ENCODE data around the gene PLCB4.
A peak's percentile ranks its signal among the peaks of the same experiment; 100 is the strongest.

PLCB4 gene

DNA sequence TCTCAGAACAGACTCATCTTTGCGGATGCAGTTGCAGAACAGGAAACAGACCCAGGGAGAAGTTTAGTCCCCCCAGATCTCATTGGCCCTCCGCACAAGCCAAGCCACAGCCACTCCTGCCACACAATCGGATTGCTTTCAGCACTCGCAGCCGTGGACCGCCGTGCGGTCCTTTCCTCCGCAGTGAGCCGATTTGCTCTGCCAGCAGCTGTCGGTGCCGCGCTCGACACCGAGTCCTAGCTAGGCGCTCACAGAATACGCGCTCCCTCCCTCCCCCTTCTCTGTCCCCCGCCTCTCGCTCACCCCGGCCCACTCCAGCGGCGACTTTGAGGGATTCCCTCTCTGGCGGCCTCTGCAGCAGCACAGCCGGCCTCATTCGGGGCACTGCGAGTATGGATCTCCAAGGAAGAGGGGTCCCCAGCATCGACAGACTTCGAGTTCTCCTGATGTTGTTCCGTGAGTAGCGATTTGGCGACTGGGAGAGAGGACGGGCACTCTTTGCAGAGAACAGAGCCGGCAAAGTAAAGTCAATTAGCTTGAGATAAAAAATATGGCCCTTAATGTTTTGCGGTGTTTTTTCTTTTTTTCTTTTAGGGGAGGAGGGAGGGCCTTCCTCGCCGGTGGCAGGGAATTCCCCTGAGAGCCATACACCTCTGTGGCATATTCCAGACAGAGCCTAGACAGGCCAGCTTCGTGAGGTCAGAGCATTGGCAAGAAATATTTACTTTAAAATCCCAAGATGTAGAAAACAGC lies 445.8 kb downstream of the PLCB4 start, which contains the start of gene LAMP5:
Gene LAMP5, plus strand, starts transcription at position 130 of the 753 bp plus-strand sequence. Its CDS starts 263 bp downstream, at position 393.
- Histone ChIP-seq H3K4ac (ENCODE audit: low read depth, low read length) (no peak within 1 kb of the TSS), H3K36me3 (ENCODE audit: control insufficient read depth in 1 of 2, insufficient read depth in 2 of 2, low read length in 2 of 2) (no peaks in the 10 kb centered on the region), H3K27ac (ENCODE audit: low read depth, low read length) (no peak within 1 kb of the TSS), H2BK120ac (ENCODE audit: insufficient read depth, low read length, poor library complexity) (no peak within 1 kb of the TSS), H3K9ac (ENCODE audit: low read length) (no peak within 1 kb of the TSS), H4K91ac (ENCODE audit: low read depth, low read length) (no peak within 1 kb of the TSS), H2BK12ac (ENCODE audit: low read length) (no peak within 1 kb of the TSS), H3K23ac (ENCODE audit: low read length) (no peak within 1 kb of the TSS), H2AK5ac (ENCODE audit: low read length) (no peak within 1 kb of the TSS), H3K79me2 (ENCODE audit: control insufficient read depth, insufficient read depth, low read length, poor library complexity) (no peaks in the 10 kb centered on the region), H2AFZ (ENCODE audit: insufficient read depth, low read length, poor library complexity) (no peak within 1 kb of the TSS), H3K14ac (ENCODE audit: low read length) (no peak within 1 kb of the TSS), H3K4me1 (ENCODE audit: control insufficient read depth in 1 of 2, insufficient read depth in 2 of 2, low read length in 2 of 2) (peaks cover 11% of the 10 kb centered on the region in 2 experiments), H3K79me1 (ENCODE audit: low read length) (no peaks in the 10 kb centered on the region), H4K8ac (ENCODE audit: low read depth, low read length) (no peak within 1 kb of the TSS), H3K4me2 (ENCODE audit: low read length) (peak within 1 kb of the TSS; percentile 53), H3K18ac (ENCODE audit: low read length) (no peak within 1 kb of the TSS), H3K9me3 (ENCODE audit: insufficient read depth, low read depth, low read length) (peaks cover 2% of the 10 kb centered on the region), H2BK5ac (ENCODE audit: low read depth, low read length, poor library complexity) (no peak within 1 kb of the TSS), H3K4me3 (ENCODE audit: low read depth, low read length) (no peak within 1 kb of the TSS), H3K27me3 (ENCODE audit: insufficient read depth, low read length) (peaks cover 46% of the 10 kb centered on the region), H4K12ac (ENCODE audit: low read depth, low read length) (no peak within 1 kb of the TSS)
- no CpG with 5 or more reads among the region's 38 CpGs for WGBS (ENCODE audit: extremely low coverage, insufficient coverage, insufficient read length)
- no peak for DNase-seq

DNA sequence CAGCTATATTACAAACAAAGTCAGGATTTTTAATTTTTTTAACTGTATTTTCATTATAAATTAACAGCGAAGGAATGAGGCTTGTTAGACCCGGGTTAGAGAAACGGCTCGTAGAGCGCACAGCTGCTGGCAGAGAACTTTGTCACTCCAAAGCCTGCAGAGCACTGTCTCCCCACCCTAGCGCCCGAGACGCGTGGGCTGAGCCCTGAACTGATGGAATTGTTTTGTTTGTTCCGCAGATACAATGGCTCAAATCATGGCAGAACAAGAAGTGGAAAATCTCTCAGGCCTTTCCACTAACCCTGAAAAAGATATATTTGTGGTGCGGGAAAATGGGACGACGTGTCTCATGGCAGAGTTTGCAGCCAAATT lies 446.3 kb downstream of the PLCB4 start:
- H3K79me1 ChIP-seq (ENCODE audit: low read length), result no peaks in the 10 kb centered on the region
- no peak overlapping the region for H3K23ac ChIP-seq (ENCODE audit: low read length)
- H3K27ac ChIP-seq (ENCODE audit: low read depth, low read length), result no peak overlapping the region
- H3K79me2 ChIP-seq (ENCODE audit: control insufficient read depth, insufficient read depth, low read length, poor library complexity), result no peaks in the 10 kb centered on the region
- H4K12ac ChIP-seq (ENCODE audit: low read depth, low read length), result no peak overlapping the region
- no peak overlapping the region for H2AFZ ChIP-seq (ENCODE audit: insufficient read depth, low read length, poor library complexity)
- no CpG with 5 or more reads among the region's 13 CpGs for WGBS (ENCODE audit: extremely low coverage, insufficient coverage, insufficient read length)
- H3K18ac ChIP-seq (ENCODE audit: low read length), result no peak overlapping the region
- no peak overlapping the region for H2BK12ac ChIP-seq (ENCODE audit: low read length)
- H3K4me2 ChIP-seq (ENCODE audit: low read length), result peak overlapping the region; percentile 53
- H3K4me1 ChIP-seq (ENCODE audit: control insufficient read depth in 1 of 2, insufficient read depth in 2 of 2, low read length in 2 of 2), result peaks cover 11% of the 10 kb centered on the region in 2 experiments
- no peaks in the 10 kb centered on the region for H3K36me3 ChIP-seq (ENCODE audit: control insufficient read depth in 1 of 2, insufficient read depth in 2 of 2, low read length in 2 of 2)
- H3K27me3 ChIP-seq (ENCODE audit: insufficient read depth, low read length), result peaks cover 43% of the 10 kb centered on the region
- H3K14ac ChIP-seq (ENCODE audit: low read length), result no peak overlapping the region
- H3K9me3 ChIP-seq (ENCODE audit: insufficient read depth, low read depth, low read length), result peaks cover 2% of the 10 kb centered on the region
- no peak overlapping the region for H2BK5ac ChIP-seq (ENCODE audit: low read depth, low read length, poor library complexity)
- H3K9ac ChIP-seq (ENCODE audit: low read length), result no peak overlapping the region
- no peak overlapping the region for H4K8ac ChIP-seq (ENCODE audit: low read depth, low read length)
- H3K4me3 ChIP-seq (ENCODE audit: low read depth, low read length), result no peak overlapping the region
- H4K91ac ChIP-seq (ENCODE audit: low read depth, low read length), result no peak overlapping the region
- H3K4ac ChIP-seq (ENCODE audit: low read depth, low read length), result no peak overlapping the region
- no peak overlapping the region for H2BK120ac ChIP-seq (ENCODE audit: insufficient read depth, low read length, poor library complexity)
- no peak overlapping the region for H2AK5ac ChIP-seq (ENCODE audit: low read length)
- DNase-seq, result no peak

- H2AFZ ChIP-seq (ENCODE audit: insufficient read depth, low read length, poor library complexity), result no peak overlapping the region
- H3K14ac ChIP-seq (ENCODE audit: low read length), result no peak overlapping the region
- peak overlapping the region; percentile 53 for H3K4me2 ChIP-seq (ENCODE audit: low read length)
- no peak overlapping the region for H3K9ac ChIP-seq (ENCODE audit: low read length)
- no peak overlapping the region for H2BK5ac ChIP-seq (ENCODE audit: low read depth, low read length, poor library complexity)
- peaks cover 11% of the 10 kb centered on the region in 2 experiments for H3K4me1 ChIP-seq (ENCODE audit: control insufficient read depth in 1 of 2, insufficient read depth in 2 of 2, low read length in 2 of 2)
- no peak overlapping the region for H2BK120ac ChIP-seq (ENCODE audit: insufficient read depth, low read length, poor library complexity)
- H3K36me3 ChIP-seq (ENCODE audit: control insufficient read depth in 1 of 2, insufficient read depth in 2 of 2, low read length in 2 of 2), result no peaks in the 10 kb centered on the region
- no peak overlapping the region for H3K4me3 ChIP-seq (ENCODE audit: low read depth, low read length)
- no peak overlapping the region for H4K91ac ChIP-seq (ENCODE audit: low read depth, low read length)
- no peak overlapping the region for H3K27ac ChIP-seq (ENCODE audit: low read depth, low read length)
- no peak overlapping the region for H4K12ac ChIP-seq (ENCODE audit: low read depth, low read length)
- peaks cover 40% of the 10 kb centered on the region for H3K27me3 ChIP-seq (ENCODE audit: insufficient read depth, low read length)
- no peak overlapping the region for H3K23ac ChIP-seq (ENCODE audit: low read length)
- H4K8ac ChIP-seq (ENCODE audit: low read depth, low read length), result no peak overlapping the region
- H3K79me2 ChIP-seq (ENCODE audit: control insufficient read depth, insufficient read depth, low read length, poor library complexity), result no peaks in the 10 kb centered on the region
- DNase-seq, result no peak
- peaks cover 2% of the 10 kb centered on the region for H3K9me3 ChIP-seq (ENCODE audit: insufficient read depth, low read depth, low read length)
- no peak overlapping the region for H3K4ac ChIP-seq (ENCODE audit: low read depth, low read length)
- H3K79me1 ChIP-seq (ENCODE audit: low read length), result no peaks in the 10 kb centered on the region
- no peak overlapping the region for H3K18ac ChIP-seq (ENCODE audit: low read length)
- H2AK5ac ChIP-seq (ENCODE audit: low read length), result no peak overlapping the region
- no peak overlapping the region for H2BK12ac ChIP-seq (ENCODE audit: low read length)
- no CpG with 5 or more reads among the region's 38 CpGs for WGBS (ENCODE audit: extremely low coverage, insufficient coverage, insufficient read length)
These were observed 446.9 kb downstream of the PLCB4 start for GRCh38 chr20:9515741-9516233.

- Histone ChIP-seq H3K79me2 (ENCODE audit: control insufficient read depth, insufficient read depth, low read length, poor library complexity) (no peaks in the 10 kb centered on the region), H3K4ac (ENCODE audit: low read depth, low read length) (no peak overlapping the region), H2AK5ac (ENCODE audit: low read length) (no peak overlapping the region), H3K27me3 (ENCODE audit: insufficient read depth, low read length) (peaks cover 40% of the 10 kb centered on the region), H2BK5ac (ENCODE audit: low read depth, low read length, poor library complexity) (no peak overlapping the region), H4K8ac (ENCODE audit: low read depth, low read length) (no peak overlapping the region), H3K9ac (ENCODE audit: low read length) (no peak overlapping the region), H3K79me1 (ENCODE audit: low read length) (no peaks in the 10 kb centered on the region), H3K9me3 (ENCODE audit: insufficient read depth, low read depth, low read length) (peaks cover 2% of the 10 kb centered on the region), H3K14ac (ENCODE audit: low read length) (no peak overlapping the region), H3K4me1 (ENCODE audit: control insufficient read depth in 1 of 2, insufficient read depth in 2 of 2, low read length in 2 of 2) (peaks cover 11% of the 10 kb centered on the region in 2 experiments), H2BK120ac (ENCODE audit: insufficient read depth, low read length, poor library complexity) (no peak overlapping the region), H3K23ac (ENCODE audit: low read length) (no peak overlapping the region), H3K27ac (ENCODE audit: low read depth, low read length) (no peak overlapping the region), H3K36me3 (ENCODE audit: control insufficient read depth in 1 of 2, insufficient read depth in 2 of 2, low read length in 2 of 2) (no peaks in the 10 kb centered on the region), H4K91ac (ENCODE audit: low read depth, low read length) (no peak overlapping the region), H3K4me2 (ENCODE audit: low read length) (peak overlapping the region; percentile 53), H2AFZ (ENCODE audit: insufficient read depth, low read length, poor library complexity) (no peak overlapping the region), H2BK12ac (ENCODE audit: low read length) (no peak overlapping the region), H4K12ac (ENCODE audit: low read depth, low read length) (no peak overlapping the region), H3K18ac (ENCODE audit: low read length) (no peak overlapping the region), H3K4me3 (ENCODE audit: low read depth, low read length) (peak overlapping the region; percentile 6)
- WGBS (ENCODE audit: extremely low coverage, insufficient coverage, insufficient read length), result no CpG with 5 or more reads among the region's 28 CpGs
- DNase-seq, result no peak
These were observed 447.5 kb downstream of the PLCB4 start for GRCh38 chr20:9516234-9516871.
